ENCODE measurements around the gene TLR5. TPM values are rescaled to one million over a fixed set of nuclear protein-coding genes. Genes with fewer than 3 reads are reported as not detected.
"Not testable (repeated sequence)": the region's sequence is repeated elsewhere in the genome, so short reads cannot be mapped to it uniquely, and the experiment has no call there.

TLR5 gene, protein sequence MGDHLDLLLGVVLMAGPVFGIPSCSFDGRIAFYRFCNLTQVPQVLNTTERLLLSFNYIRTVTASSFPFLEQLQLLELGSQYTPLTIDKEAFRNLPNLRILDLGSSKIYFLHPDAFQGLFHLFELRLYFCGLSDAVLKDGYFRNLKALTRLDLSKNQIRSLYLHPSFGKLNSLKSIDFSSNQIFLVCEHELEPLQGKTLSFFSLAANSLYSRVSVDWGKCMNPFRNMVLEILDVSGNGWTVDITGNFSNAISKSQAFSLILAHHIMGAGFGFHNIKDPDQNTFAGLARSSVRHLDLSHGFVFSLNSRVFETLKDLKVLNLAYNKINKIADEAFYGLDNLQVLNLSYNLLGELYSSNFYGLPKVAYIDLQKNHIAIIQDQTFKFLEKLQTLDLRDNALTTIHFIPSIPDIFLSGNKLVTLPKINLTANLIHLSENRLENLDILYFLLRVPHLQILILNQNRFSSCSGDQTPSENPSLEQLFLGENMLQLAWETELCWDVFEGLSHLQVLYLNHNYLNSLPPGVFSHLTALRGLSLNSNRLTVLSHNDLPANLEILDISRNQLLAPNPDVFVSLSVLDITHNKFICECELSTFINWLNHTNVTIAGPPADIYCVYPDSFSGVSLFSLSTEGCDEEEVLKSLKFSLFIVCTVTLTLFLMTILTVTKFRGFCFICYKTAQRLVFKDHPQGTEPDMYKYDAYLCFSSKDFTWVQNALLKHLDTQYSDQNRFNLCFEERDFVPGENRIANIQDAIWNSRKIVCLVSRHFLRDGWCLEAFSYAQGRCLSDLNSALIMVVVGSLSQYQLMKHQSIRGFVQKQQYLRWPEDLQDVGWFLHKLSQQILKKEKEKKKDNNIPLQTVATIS
- total RNA-seq: 0.17 TPM in 1 of 2 replicates, not detected in the other

DNA sequence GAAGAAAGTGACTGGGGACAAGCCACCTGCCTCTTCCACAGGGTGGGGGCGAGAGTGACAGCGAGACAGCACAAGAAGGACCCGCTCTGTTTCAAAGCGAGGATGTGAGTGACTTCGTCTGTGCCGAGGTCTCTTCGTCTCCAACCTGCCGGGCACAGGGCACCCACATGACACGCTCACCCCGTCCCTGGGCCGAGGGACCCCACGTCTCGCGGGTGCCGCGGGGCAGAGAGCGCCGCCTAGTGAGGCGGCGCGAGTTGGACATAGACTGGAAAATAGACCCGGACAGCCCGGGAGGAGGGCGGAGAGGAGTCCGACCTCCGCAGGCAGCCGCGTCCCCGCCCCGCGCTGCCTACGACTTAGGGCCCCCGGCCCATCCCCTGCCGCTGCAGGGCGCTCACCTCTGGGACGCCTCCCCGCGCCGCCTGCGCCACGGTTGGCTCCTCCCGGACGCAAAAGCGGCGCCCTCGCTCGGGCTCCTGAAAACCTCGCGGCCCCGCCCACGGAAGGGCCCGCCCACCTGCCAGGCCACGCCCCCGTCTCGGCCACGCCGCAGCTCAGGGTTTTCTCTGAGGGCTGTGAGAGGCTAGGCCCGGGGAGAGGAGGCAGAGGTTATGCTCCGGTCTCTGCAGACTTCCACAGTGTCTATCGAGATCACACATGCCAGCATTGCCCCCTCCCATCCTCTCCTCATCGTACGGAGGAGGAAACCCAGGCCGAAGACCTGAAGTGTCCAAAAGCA is at the start of gene TLR5:
TSS of gene TLR5 (minus strand) at position 454 of the 742 bp plus-strand sequence. CDS start 30,217 bp downstream, outside the sequence.
- intact Hi-C loops (cut with micrococcal nuclease): loop anchor here (1.0 to 5.0 kb wide), 8 partner anchors 10 to 971 kb away; partner anchors contain the start of genes FBXO28, MIA3 and SUSD4

DNA sequence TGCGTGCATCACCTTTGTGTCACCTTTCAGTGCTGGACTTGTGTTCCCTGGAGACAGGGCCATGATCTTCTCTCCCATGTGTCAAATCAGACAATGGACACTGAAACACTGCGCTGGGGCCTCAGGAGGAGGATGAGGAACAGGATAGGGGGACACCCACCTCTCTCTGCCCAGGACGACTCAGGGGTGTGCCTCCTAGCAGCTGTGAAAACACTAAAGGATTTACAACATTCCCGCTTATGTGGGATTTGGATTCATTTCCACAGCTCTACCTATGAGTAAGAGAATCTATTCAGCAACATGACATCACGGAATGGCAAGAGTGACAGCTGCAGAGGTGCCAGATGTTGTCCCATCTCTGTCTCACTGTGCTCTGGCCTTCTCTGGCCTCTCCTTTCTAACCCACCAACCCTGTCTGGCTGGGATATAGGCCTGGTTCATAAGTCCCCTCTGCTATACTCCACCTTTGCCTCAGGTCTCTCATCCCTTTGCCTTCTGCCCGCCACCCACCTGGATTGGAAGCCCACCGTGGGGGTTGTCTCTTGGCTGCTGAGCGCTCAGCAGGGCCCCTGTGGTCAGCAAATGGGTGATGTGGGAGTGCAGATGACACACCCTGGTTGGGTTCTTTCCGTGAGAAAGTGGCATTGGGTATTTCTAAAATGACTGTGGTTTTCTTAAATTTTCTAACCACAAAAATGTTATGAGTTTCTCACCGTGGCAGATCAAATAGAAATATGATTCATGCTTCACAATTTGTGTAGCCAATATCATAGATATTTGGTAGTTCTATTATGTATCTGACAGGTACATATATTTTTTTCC is 47.1 kb upstream of the TLR5 start:
- intact Hi-C loops (cut with micrococcal nuclease): no loop called here

DNA sequence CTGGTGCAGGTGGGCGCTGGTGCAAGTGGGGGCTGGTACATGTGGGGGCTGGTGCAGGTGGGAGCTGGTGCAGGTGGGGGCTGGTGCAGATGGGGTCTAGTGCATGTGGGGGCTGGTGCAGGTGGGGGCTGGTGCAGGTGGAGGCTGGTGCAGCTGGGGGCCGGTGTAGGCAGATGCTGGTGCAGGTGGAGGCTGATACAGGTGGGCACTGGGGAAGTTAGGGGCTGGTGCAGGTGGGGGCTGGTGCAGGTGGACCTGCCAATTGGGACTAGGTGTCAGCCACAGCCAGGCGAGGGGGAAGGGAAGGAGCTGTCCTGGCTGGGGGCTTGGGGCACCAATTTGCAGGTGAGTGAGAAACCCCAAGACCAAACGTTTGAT is 46.5 kb upstream of the TLR5 start:
- intact Hi-C loops (cut with micrococcal nuclease): no loop called here

DNA sequence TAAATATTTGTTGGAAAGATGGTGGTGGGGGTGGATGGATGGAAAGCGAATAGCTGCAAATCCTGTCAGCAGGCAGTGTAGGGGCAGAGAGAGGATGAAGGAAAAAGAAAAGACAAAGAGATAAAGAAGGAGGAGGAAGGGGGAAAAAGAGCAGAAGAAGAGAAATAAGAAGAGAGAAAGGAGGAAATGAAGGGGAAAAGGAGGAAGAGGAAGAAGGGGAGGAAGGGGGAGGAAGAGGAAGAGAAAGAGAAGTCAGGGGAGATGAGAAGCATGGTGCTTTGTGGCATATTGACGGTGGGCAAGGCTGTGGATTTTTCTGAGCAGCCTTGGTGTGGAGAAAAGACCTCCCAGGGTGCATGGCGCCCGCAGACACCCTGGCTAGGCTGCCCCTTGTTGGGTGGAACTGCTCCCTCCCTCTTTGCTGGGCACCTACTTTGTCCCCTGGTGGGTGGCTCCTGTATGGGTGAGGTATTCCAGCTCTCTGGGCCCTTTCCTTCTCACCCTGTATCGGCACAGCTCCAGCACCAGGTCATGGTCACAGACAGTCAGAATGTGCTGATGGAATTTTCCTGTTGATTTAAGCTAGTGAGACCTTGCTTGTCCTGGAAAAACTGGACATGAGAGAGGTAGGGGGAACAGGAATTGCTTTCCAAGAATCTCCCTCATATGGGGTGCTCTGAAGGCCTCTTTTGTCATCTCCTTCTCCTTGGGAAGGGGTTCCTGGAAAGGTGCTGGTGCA is 45.7 kb upstream of the TLR5 start:
- intact Hi-C loops (cut with micrococcal nuclease): no loop called here

DNA sequence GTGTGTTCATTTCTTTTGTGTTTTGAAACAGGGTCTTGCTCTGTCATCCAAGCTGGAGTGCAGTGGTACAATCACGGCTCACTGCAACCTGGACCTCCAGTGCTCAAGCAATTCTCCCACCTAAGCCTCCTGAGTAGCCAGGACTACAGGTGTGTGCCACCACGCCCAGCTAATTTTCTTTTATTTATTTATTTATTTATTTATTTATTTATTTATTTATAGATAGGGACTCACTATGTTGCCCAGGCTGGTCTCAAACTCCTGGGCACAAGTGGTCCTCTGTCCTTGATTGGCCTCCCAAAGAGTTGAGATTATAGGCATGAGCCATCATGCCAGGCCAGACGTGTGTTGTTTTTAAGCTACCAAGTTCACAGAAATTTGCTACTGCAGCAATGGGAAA is 43.8 kb upstream of the TLR5 start:
- intact Hi-C loops (cut with micrococcal nuclease): no loop called here

DNA sequence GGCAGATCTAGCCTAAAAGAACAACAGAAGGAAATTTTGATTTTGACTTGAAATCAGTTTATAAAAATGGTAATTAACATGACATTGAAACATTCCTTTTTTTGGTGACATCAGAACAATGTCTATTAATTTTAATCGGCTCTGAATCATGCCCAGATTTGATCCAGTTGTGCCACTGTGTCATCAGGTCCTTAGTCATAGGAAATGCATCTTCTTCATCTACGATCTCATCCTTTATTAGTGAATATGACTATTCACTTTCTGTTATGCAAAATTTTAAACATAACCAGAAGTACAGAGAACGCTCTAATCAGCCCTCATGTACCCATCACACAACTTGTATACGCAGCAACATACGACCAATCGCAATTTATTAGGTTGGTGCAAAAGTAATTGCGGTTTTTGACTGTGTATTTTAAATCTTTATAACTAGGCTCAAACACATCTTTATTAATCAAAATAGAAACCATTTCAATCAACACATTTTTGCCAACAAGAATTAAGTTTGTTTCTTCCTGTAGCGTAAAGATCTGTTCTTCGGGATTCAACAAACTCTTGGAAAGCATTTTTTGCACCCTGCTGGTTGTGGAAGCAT is 40.3 kb upstream of the TLR5 start:
- intact Hi-C loops (cut with micrococcal nuclease): no loop called here

DNA sequence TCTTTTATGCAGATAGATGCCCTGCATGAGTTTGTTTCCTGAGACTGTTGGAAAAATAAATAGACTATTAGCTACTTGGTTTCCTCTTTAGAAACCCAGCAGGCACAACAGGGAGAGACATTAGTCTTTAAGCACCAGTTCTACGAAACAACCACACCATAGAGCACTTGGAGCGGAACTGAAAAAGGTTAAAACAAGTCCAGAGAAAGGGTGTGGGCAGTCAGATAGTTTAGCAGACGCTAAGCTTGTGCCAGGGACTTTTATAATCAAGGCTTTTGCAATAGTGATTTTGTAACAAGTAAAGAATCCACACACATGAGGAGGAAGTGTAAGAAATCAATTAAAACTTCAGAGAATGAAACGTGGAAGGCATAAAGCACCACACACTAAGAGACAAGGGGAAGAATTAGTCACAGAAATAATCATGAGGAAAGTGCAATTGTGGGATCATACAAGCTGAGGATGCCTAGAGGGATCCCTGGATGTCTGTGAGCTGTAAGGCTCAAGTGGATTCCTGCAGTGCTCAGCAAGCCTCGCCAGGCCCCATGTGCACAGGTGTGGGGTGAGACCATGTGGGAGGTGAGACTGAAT is 37.8 kb upstream of the TLR5 start:
- intact Hi-C loops (cut with micrococcal nuclease): no loop called here

DNA sequence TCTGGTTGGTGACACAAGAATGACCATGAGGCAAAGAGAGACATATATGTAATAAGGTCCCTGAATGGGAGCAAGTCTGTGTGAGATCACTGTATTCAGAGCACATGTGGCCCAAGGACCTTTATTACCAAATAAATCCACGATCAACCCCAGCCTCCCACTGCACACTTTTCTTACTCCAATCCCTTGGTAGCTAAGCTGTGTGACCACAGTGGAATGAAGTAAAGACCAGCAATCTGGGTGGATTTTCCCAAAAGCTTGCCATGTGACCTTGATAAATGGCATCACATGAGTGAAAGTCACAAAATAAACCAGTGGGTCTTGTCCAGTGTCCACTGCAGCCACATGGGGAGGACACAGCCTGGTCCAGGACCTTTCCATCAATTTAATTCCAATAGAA is 36.7 kb upstream of the TLR5 start:
- intact Hi-C loops (cut with micrococcal nuclease): no loop called here

DNA sequence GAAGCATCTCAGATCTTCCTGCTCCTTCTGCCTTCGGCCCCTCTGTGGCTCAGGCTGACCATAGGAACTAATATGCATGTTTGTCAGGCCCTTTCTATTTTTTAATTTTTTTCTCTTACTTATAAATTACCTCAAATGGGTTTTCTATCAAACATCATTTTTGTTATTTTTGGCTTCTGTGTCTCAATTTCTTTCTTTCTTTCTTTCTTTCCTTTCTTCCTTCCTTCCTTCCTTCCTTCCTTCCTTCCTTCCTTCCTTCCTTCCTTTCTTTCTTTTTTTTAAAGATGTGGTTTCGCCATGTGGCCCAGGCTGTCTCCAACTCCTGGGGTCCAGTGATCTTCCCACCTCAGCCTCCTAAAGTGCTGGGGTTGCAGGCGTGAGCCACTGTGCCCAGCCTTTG is 36.2 kb upstream of the TLR5 start:
- intact Hi-C loops (cut with micrococcal nuclease): no loop called here

DNA sequence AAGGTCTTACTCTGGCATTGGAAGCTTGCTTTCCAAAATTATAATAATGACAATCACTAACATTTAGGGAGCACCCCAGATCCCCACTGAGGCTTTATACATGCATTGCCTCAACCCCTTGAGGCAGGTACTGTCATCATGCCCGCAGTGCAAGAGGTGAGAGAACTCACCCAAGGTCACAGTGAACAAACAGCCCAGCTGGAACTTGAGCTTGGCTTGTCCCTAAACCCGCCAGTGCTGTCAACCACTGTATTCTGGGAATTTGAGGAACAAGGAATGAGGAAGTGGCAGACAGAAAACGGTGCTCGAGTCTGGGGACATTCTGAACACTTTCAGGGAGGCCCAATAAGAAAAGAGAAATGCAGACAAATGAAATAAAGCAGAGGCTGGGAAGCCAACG is 34.6 kb upstream of the TLR5 start:
- intact Hi-C loops (cut with micrococcal nuclease): no loop called here

DNA sequence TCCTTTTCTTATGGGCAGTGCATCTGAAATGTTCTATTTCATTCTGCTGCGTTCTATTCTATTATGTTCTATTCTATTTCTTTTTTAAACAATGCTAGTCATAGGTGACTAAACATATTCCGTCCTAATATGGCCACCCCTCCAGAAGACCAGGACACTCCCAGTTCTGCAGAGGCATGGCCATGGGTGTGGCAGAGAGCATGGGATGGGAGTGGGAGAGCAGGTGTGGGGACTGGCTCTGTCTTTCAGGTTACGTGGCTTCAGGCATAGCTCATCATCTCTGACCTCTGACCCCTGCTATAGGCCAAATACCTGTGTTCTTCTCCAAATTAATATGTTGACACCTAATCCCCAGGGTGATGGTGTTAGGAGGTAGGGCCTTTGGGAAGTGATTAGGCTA is 33.4 kb upstream of the TLR5 start:
- intact Hi-C loops (cut with micrococcal nuclease): no loop called here

DNA sequence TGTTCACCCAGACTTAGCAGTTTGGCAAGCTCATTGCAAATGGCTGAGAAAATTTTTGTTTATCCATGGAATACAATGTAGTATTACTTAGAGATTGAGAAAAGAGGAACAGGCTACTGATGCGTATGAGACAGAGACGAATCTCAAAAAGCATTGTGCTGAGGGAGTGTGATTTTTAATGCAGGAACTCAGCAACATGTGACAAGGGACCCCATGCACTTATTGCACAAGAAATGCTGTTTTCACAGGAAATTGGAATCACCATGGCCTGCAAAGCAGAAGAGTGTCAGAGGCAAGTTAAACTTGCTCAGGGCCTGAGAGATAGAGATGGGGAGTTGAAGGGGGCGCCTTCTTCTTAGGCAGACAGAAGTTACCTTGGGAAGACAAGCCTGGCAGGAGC is 32.6 kb upstream of the TLR5 start:
- intact Hi-C loops (cut with micrococcal nuclease): no loop called here

DNA sequence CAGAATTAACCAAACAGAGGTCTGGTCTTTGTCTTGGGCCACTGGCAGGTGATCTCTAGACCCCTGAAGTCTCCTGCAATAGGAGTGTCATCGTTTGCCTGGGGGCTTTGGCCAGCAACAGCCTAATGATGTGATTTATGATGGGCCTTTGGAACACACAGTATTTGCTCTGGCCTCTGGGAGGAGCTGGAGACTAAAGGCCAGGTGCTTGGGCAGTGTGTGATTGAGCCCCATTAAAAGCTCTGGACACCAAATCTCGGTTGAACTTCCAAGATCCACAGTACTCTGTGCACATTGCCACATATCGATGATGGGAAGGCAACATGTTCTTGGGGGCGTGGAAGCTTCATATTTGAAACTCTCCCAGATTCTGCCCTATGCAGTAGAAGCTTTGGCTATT is 32.0 kb upstream of the TLR5 start:
- intact Hi-C loops (cut with micrococcal nuclease): no loop called here

DNA sequence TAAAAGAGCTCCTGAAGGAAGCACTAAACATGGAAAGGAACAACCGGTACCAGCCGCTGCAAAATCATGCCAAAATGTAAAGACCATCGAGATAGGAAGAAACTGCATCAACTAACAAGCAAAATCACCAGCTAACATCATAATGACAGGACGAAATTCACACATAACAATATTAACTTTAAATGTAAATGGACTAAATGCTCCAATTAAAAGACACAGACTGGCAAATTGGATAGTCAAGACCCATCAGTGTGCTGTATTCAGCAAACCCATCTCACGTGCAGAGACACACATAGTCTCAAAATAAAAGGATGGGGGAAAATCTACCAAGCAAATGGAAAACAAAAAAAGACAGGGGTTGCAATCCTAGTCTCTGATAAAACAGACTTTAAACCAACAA is 26.4 kb upstream of the TLR5 start:
- intact Hi-C loops (cut with micrococcal nuclease): not testable (repeated sequence)

DNA sequence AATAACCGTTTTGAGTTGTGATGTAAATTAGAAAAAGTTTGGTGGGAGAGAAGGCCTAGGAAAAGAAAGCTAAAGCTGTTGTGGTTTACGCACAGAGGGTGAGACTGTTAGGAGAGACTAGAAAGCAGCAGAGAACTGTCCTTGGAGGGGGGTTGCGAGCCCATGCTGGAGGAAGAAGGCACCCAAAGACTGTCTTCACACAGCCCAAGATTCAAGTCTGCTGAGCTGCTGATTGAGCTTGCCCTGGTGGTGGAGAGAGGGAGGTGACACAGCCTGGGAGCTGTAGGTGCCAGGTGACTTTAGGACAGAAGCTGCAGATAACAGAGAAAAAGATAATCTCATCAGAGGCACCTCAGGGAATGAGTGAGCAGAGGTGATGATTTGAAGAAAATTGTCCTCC is 18.3 kb upstream of the TLR5 start:
- intact Hi-C loops (cut with micrococcal nuclease): no loop called here

DNA sequence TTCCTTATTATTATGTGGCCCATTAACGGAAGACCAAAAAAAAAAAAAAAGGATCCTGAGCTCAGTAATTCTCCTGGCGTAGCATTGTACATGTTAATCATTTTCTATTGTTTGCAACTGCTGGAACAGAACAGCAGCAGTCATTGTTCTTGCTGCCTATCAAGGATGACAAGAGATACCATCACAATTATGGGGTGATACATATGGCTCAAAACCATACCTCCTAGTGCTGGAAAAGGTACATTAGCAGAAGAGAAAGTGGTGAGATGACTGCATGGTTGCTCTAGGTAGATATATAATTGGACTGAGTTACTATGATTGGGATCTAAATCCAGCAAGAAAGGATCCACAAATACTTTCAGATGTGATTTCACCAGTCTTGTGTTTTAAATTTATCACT is 13.3 kb upstream of the TLR5 start:
- intact Hi-C loops (cut with micrococcal nuclease): no loop called here

DNA sequence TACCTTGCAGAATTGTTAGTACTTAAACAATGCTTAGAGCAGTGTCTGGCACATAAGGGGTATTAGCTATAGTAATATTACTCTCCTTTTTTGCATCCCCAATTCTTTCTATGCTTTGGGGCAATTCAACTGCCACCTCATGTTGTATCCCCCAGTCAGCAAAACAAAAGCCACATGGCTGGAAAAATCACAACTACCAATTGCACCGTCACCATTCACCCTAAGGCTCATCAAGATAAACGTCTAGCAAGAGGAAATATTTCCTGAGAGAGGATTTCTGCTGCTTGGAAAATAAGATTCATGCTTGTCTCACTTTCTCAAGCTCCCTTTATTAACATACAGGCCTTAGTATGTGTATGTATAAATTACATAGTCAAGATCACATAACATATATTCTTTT is 12.1 kb upstream of the TLR5 start:
- intact Hi-C loops (cut with micrococcal nuclease): no loop called here

DNA sequence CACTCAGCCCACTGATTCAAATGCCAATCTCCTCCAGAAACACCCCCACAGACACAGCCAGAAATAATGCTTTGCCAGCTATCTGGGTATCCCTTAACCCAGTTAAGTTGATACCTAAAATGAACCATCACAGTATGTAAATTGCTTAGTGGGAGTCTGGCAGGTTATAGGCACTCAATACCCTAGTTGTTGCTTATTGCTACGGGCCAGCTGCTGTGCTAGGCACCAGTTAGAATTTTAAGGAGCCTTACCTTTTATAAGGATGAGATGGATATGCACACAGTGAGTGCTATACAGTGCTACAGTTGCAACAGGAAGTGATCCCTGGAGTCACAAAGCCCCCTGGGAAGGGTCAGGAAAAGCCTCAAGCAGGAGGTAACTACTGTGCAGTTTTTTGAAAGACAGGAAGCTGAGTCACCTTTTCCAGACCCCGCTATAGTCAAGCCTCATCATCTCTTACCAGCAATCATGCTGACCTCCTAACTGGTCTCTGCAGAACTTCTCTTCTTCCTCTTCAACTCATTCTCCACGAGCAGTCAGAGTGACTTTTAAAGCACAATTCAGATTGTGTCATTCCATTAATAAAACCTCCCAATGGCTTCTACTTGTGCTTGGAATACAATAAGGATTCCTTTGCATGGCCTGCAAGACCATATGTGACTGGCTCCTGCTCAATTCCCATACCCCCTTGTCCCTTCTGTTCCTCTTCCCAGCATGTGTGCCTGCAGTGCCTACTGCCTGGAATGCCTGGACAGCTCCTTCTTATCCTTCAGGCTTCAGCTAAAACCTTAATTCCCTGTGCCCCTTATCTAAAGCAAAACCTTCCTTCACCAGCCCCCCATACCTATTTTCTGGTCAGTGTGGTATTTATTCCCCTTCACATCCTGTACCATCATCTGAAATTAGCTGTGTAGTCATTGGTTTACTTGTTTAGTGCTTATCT is 10.4 kb upstream of the TLR5 start:
- intact Hi-C loops (cut with micrococcal nuclease): no loop called here
